Measurements from ENCODE around the gene RNF8.

Gene RNF8

DNA sequence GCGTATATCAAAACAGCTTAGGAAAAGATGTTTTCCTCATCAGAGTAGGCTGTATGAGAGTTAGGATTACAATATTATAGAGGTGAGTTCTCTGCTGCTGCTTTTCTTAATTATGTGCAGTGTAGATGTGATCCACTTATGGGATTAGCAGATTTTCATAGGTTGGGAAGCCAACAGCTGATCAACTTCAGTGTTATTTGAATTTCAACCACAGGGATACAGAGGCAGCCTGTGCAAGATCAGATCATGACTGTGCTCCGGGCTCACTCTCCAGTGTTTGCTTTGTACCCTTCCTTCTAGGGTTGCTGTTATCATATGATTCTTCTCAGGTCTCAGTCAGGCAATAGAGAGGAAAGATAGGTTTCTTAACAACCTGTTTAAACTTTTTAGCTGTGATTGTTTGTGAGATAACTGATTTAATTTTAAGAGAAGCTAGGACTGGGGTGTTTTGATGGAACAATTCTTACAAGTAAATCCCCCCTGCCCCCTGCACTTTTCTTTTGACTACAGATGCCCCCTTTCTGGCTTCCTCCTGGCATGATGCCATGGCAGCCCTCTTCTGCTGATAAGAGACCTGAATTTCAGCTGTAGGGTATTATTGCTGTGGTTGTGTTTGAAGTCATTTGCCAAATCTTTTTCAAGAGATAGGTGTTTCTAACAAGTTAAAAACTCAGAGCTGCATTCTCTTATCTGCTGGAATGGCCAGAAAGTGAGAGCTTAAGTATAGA is 8.5 kb downstream of the RNF8 start:
- H3K4me3 ChIP-seq (ENCODE audit: low read depth, low read length), result no peak overlapping the region
- TF ChIP-seq, protein P1, sequence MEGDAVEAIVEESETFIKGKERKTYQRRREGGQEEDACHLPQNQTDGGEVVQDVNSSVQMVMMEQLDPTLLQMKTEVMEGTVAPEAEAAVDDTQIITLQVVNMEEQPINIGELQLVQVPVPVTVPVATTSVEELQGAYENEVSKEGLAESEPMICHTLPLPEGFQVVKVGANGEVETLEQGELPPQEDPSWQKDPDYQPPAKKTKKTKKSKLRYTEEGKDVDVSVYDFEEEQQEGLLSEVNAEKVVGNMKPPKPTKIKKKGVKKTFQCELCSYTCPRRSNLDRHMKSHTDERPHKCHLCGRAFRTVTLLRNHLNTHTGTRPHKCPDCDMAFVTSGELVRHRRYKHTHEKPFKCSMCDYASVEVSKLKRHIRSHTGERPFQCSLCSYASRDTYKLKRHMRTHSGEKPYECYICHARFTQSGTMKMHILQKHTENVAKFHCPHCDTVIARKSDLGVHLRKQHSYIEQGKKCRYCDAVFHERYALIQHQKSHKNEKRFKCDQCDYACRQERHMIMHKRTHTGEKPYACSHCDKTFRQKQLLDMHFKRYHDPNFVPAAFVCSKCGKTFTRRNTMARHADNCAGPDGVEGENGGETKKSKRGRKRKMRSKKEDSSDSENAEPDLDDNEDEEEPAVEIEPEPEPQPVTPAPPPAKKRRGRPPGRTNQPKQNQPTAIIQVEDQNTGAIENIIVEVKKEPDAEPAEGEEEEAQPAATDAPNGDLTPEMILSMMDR (IDR thresholded peaks at IDR 0.05; ENCODE audit: borderline replicate concordance, insufficient read depth, low read depth, low read length), result no peak

DNA sequence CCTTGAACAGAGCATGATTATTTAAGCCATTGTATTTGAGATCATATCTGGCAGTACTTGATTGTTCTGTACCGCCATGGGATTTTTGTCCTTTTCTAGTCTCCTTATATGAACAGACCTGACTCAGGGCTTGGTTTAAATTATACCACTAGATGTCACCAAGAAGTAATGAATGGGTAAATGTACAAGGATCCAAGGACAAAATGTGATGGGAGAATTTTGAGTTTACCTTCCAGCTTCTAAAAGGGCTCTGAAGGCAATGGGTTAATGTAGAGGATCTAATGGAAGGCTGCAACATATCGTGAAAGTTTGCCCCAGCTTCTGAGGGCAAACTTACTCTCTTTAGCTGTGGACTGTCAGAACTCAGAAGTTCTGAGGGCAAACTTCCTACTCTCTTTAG is 12.0 kb downstream of the RNF8 start:
- H3K4me3 ChIP-seq (ENCODE audit: low read depth, low read length), result no peak overlapping the region
- TF ChIP-seq, protein P1 (IDR thresholded peaks at IDR 0.05; ENCODE audit: borderline replicate concordance, insufficient read depth, low read depth, low read length), result no peak

DNA sequence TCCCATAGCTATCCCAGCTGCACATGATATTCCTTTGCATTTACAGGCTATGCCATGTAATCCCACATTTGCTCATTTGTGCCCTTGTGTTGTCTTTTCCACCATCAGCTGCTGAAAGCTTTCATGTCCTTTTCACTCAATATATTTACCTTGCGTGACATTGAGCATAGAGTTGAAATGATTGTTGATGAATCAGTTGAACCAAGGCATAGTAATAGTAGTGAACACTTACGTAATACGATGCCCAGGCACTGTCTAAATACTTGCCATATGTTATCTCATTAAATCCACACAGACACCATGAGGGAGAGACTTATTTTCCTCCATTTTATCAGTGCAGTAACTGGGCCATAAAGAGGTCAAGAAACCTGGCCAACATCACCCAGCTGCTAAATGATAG is 13.1 kb downstream of the RNF8 start:
- TF ChIP-seq, protein P1 (IDR thresholded peaks at IDR 0.05; ENCODE audit: borderline replicate concordance, insufficient read depth, low read depth, low read length), result no peak
- no peak overlapping the region for H3K4me3 ChIP-seq (ENCODE audit: low read depth, low read length)

DNA sequence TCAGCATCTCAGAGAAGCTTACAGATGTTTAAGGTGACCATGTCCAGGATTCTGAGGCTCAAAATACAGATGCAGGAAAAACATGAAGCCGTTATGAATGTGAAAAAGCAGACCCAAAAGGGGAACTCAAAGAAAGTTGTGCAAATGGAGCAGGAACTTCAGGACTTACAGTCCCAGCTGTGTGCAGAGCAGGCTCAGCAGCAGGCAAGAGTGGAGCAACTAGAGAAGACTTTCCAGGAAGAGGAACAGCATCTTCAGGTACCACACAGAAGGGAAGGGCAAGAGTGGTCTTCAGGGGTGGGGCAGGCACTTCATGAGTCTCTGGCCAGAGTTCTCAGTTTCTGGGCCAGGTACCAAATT is 15.2 kb downstream of the RNF8 start:
- TF ChIP-seq, protein P1 (IDR thresholded peaks at IDR 0.05; ENCODE audit: borderline replicate concordance, insufficient read depth, low read depth, low read length), result no peak
- no peak overlapping the region for H3K4me3 ChIP-seq (ENCODE audit: low read depth, low read length)

DNA sequence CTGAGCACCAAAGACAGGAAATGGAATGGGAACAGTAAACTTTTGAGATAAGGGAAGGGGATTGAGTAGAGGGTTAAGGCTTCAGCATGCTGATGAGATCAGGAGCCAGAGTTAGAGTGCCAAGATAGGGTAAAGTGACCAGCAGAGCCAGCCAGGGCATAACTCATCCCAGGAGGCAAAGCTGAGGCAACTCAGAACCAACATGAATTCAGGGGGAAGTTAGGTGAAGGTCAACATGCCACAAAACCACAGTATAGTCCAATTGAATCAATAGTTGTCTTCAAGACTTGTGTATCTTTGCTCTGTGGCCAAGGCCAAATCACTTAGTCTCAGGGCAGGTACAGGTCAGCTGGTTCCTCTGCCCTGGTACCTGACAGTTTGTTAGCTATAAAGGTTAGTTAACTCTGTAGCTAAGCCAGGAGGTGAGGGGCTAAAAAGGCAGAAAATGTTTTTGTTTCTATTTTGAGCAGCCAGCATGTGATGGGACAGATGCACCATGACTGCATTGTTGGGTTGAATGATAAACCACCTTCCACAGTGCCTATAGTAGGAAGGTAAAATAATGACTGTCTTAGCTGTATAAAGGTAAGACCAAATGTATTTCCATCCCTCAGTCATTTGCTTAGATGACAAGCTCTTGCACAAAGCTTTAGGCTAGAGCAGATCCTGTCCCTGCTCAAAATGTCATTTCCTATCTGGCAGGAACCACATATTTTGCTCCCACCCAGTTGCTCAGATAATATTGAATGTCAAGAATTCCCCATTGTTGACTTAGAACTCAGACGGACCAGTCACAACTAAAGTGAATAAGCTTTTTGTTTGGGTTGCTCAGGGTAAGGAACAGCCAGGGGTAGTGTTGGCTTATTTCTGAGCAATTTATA is 15.8 kb downstream of the RNF8 start:
- TF ChIP-seq, protein P1 (IDR thresholded peaks at IDR 0.05; ENCODE audit: borderline replicate concordance, insufficient read depth, low read depth, low read length), result no peak
- no peak overlapping the region for H3K4me3 ChIP-seq (ENCODE audit: low read depth, low read length)

DNA sequence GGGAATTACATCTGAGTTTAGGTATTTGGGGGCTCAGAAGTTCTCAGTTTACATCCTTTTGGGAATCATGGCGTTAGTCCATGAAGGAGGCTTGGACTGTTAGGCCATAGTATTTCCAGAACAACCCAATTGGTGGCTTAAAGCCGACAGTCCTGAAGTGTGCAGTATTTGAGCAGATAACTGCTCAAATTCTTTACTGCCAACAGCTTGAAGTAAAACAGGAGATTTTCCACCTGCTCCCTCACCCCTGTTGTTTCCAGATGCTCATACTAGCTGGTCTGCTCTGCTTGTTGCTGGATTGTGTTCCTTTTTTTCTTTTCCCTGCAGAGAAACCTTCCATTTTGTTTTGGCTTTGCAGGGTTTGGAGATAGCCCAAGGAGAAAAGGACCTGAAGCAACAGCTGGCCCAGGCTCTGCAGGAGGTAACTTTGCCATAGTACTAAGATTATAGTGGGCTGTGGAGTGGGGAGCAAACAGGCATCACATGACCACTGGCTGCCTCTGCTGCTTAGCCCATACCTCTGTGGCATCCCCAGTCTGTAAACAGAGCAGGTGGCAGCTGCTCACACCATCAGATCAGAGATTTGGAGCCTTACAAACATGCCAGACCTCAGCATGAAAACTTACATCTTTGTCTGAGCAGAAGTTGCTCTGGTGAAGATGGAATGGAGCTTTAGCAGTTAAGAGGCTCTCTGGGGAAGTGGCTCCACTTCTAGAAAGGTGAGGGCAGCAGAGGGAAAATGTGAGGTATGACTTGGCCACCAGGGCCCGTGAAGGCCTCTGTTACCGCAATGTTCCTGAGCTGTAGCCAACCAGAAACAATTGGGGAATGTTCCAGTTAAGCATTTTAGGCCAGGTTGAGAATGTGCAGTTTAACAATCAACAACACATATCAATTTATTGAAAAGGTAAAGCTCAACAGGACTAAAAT is 17.6 kb downstream of the RNF8 start:
- TF ChIP-seq, protein P1 (IDR thresholded peaks at IDR 0.05; ENCODE audit: borderline replicate concordance, insufficient read depth, low read depth, low read length), result no peak
- H3K4me3 ChIP-seq (ENCODE audit: low read depth, low read length), result no peak overlapping the region
